Thoracic aorta (tissue), 2 donors: Measurements from ENCODE around the gene ATG14. TPM values are rescaled to one million over a fixed set of nuclear protein-coding genes. Genes with fewer than 3 reads are reported as not detected.
"Not testable (repeated sequence)": the region's sequence is repeated elsewhere in the genome, so short reads cannot be mapped to it uniquely, and the experiment has no call there.

ENCODE experiments used
- ATAC-seq: fragments of 150-250 bp; one replicate; pipeline ENCODE4 v1.8.0; 2017; ENCODE audit warnings: low read depth; ENCODE audit not compliant: insufficient number of reproducible peaks, low FRiP score
- DNase-seq: peaks from one replicate; pipeline ENCODE4 v3.0.0-alpha.2; 2020; ENCODE audit warnings: low spot score
- H3K27ac ChIP-seq, 2 donors: fragments of 200-600 bp; sonication (generic); 1 replicate in 1 of 2; 2 replicates in 1 of 2; pipeline ENCODE4 v1.5.1; 2016; ENCODE audit warnings: mild to moderate bottlenecking in 2 of 2, moderate library complexity in 2 of 2
- H3K27me3 ChIP-seq: fragments of 200-600 bp; sonication (generic); replicated peaks from 2 replicates; pipeline ENCODE4 v1.6.0; 2016; ENCODE audit warnings: mild to moderate bottlenecking; ENCODE audit not compliant: insufficient read depth
- H3K36me3 ChIP-seq: fragments of 200-600 bp; sonication (generic); one replicate; pipeline ENCODE4 v1.5.1; 2016
- H3K4me1 ChIP-seq, 2 donors: fragments of 200-600 bp; sonication (generic); 1 replicate in 1 of 2; 2 replicates in 1 of 2; pipeline versions ENCODE4 v1.5.1 to v1.6.0; 2016; ENCODE audit warnings: low read depth in 2 of 2, mild to moderate bottlenecking in 1 of 2; ENCODE audit not compliant: control insufficient read depth in 1 of 2
- H3K4me3 ChIP-seq: fragments of 200-600 bp; sonication (generic); 2 replicates; pipeline ENCODE4 v1.5.1; 2016; ENCODE audit warnings: mild to moderate bottlenecking
- H3K9me3 ChIP-seq: fragments of 200-600 bp; sonication (generic); 2 replicates; pipeline ENCODE4 v1.5.1; 2016
- total RNA-seq, 2 donors: library from RNA; depleted of rRNA; stranded (reverse); fragments of >200 nt; gene quantifications; one replicate each; pipeline versions ENCODE4 v1.1.0 to v1.2.3, GENCODE V29; 2016
- TF ChIP-seq, protein P1 (sequence below): fragments of 200-600 bp; sonication (generic); IDR thresholded peaks from one replicate; pipeline ENCODE4 v1.5.1; 2019; ENCODE audit warnings: antibody characterized with exemption

The ATG14 gene
- total RNA-seq, 2 donors from 2014 or later: 19.5 to 26.0 TPM

DNA sequence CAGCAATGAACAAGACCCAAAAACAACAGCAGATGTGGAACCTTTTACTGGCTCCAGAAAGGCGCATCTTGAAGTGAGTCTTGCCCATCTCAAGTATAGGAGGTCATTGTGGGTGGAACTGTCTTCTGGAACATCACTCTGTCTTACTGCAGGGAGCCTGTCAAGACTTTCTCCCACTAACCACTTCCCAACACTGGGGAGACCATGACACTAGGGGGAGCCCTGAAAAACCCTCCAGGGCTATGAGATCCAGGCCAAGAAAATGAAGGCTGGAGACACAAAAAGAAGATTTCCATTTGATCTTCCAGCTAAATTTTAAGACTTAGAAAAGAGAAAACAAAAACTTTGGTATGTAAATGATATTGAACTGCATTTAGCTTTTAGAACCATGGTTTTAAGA is 13.5 kb upstream of the ATG14 start:
- no peak overlapping the region for H3K4me3 ChIP-seq
- no peaks in the 10 kb centered on the region for H3K36me3 ChIP-seq
- no peaks in the 10 kb centered on the region for H3K27me3 ChIP-seq
- no peak for ATAC-seq
- DNase-seq: no peak
- TF ChIP-seq, protein P1, sequence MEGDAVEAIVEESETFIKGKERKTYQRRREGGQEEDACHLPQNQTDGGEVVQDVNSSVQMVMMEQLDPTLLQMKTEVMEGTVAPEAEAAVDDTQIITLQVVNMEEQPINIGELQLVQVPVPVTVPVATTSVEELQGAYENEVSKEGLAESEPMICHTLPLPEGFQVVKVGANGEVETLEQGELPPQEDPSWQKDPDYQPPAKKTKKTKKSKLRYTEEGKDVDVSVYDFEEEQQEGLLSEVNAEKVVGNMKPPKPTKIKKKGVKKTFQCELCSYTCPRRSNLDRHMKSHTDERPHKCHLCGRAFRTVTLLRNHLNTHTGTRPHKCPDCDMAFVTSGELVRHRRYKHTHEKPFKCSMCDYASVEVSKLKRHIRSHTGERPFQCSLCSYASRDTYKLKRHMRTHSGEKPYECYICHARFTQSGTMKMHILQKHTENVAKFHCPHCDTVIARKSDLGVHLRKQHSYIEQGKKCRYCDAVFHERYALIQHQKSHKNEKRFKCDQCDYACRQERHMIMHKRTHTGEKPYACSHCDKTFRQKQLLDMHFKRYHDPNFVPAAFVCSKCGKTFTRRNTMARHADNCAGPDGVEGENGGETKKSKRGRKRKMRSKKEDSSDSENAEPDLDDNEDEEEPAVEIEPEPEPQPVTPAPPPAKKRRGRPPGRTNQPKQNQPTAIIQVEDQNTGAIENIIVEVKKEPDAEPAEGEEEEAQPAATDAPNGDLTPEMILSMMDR: no peak
- H3K27ac ChIP-seq: no peak overlapping the region
- peaks cover 0 to 3% of the 10 kb centered on the region in 2 donors for H3K4me1 ChIP-seq
- no peaks in the 10 kb centered on the region for H3K9me3 ChIP-seq

DNA sequence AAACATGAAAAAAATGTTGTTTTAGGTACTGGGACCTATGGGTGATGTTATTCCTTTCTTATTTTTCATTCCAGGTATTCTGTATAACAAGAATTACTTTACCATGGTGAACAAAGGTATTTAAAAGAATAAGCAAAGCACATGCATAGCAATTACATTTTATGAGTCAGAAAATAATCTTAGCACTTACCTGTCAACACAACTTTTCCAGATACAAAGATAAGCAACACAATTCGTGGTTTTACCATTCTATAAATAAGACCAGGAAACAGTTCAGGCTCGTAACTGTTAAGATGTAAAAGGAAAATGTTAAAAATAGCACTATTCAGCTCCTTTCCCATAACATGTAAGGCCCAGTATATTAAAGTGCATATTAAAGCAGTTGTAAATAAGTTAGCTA is 12.3 kb upstream of the ATG14 start:
- no peaks in the 10 kb centered on the region for H3K4me1 ChIP-seq
- ATAC-seq (no peak), DNase-seq (no peak)
- TF ChIP-seq, protein P1: no peak
- no peak overlapping the region for H3K4me3 ChIP-seq
- H3K36me3 ChIP-seq: no peaks in the 10 kb centered on the region
- H3K27ac ChIP-seq: no peak overlapping the region
- no peaks in the 10 kb centered on the region for H3K9me3 ChIP-seq
- no peaks in the 10 kb centered on the region for H3K27me3 ChIP-seq

DNA sequence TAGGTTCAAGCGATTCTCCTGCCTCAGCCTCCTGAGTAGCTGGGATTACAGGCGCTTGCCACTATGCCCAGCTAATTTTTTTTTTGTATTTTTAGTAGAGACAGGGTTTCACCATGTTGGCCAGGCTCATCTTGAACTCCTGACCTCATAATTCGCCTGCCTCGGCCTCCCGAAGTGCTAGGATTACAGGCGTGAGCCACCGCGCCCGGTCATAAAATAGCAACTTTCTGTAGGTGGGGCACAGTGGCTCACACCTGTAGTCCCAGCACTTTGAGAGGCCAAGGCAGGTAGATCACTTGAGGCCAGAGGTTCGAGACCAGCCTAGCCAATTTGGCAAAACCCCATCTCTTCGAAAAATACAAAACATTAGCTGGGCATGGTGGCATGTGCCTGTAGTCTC is 10.7 kb upstream of the ATG14 start:
- H3K9me3 ChIP-seq, H3K27ac ChIP-seq, H3K4me3 ChIP-seq, H3K27me3 ChIP-seq, DNase-seq, ATAC-seq, H3K4me1 ChIP-seq, H3K36me3 ChIP-seq: not testable (repeated sequence)

DNA sequence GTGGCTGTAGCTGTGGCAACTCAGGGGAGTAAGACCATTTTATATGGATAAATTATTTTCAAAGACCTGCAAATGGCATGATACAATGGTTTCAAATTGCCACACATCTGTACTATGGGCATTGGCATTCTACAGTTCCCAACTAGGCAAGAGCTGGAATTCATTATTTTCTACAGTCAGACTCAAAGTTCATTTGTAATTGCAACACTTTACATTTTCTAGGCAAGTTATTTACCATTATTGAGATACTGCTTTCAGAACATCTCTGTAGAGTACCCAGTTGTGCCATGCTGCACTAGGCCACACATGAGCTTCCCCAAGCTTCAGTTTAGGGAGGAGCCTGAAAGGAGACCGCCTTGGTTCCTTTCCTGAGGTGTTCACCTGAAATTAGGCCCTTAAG is 8.0 kb upstream of the ATG14 start:
- Histone ChIP-seq H3K9me3 (no peaks in the 10 kb centered on the region), H3K4me3 (no peak overlapping the region), H3K4me1 (no peaks in the 10 kb centered on the region), H3K36me3 (no peaks in the 10 kb centered on the region), H3K27ac (no peak overlapping the region), H3K27me3 (no peaks in the 10 kb centered on the region)
- DNase-seq (no peak), ATAC-seq (no peak)
- TF ChIP-seq, protein P1: no peak

DNA sequence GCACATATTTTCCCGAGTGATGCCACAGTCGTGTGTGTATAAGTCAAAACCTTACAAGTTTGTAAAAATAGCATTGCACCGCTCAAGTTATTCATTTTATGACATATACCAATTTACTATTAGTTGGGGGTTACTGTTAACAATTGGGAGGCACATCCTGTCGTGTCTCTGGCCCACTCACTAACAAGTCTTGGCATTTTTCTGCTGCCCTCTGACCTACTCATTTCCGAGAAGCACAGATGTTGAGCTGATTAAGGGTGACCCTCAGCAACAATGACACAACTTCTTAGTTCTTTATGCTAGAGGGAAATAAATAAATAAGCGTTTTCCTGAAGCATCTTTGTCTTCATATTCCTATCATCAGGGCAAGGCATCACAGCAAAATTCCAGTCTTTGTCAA is 6.8 kb upstream of the ATG14 start:
- no peak overlapping the region for H3K27ac ChIP-seq
- TF ChIP-seq, protein P1: no peak

DNA sequence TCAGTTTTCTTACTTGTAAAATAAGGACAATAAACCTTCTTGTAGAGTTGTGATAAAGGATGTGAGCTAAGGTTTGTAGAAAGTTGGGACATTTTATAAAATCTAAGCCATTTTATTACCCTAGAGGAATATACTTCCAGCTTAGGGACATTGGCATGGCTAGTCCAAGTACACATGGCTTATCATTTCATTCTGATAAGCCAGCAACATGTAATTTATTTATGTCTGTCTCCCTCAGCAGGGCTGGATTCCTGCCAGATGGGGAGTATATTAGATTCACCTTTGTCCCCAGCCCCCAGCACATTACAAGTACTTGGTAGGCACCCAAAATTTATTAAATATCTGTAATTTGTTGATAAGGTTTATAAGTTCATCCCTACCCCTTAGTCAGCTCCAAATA is 6.3 kb upstream of the ATG14 start:
- H3K4me1 ChIP-seq: no peaks in the 10 kb centered on the region
- DNase-seq (no peak), ATAC-seq (no peak)
- TF ChIP-seq, protein P1: no peak
- no peak overlapping the region for H3K4me3 ChIP-seq
- H3K9me3 ChIP-seq: no peaks in the 10 kb centered on the region
- H3K27ac ChIP-seq: no peak overlapping the region
- no peaks in the 10 kb centered on the region for H3K27me3 ChIP-seq
- no peaks in the 10 kb centered on the region for H3K36me3 ChIP-seq

More for the DNA sequence above, 6.8 kb upstream of the ATG14 start:
- no peaks in the 10 kb centered on the region for H3K27me3 ChIP-seq
- DNase-seq: no peak
- no peak for ATAC-seq
- H3K4me3 ChIP-seq: no peak overlapping the region
- H3K9me3 ChIP-seq: no peaks in the 10 kb centered on the region
- no peaks in the 10 kb centered on the region for H3K36me3 ChIP-seq
- H3K4me1 ChIP-seq: no peaks in the 10 kb centered on the region
